Measurements from ENCODE around the gene SLC16A10. TPM values are rescaled to one million over a fixed set of nuclear protein-coding genes. Genes with fewer than 3 reads are reported as not detected.
"Not testable (repeated sequence)": the region's sequence is repeated elsewhere in the genome, so short reads cannot be mapped to it uniquely, and the experiment has no call there.

SLC16A10 gene
- total RNA-seq, 1 donor from 2014 or later, result 0.02 TPM

GRCh38 chr6:111088668-111089003 is 1.3 kb downstream of the SLC16A10 start:
- DNase-seq (ENCODE audit: low spot score), result no peak
- Mint-ChIP-seq H3K27ac (ENCODE audit: unreplicated experiment) (no peak overlapping the region), H3K9me3 (ENCODE audit: low read depth) (no peaks in the 10 kb centered on the region), H3K4me1 (ENCODE audit: low read depth) (peaks cover 13% of the 10 kb centered on the region), H3K27me3 (ENCODE audit: low read depth) (peaks cover 49% of the 10 kb centered on the region), H3K36me3 (ENCODE audit: low read depth) (peaks cover 1% of the 10 kb centered on the region), H3K4me3 (ENCODE audit: unreplicated experiment) (peak overlapping the region; percentile 60)
- TF ChIP-seq, protein P1, sequence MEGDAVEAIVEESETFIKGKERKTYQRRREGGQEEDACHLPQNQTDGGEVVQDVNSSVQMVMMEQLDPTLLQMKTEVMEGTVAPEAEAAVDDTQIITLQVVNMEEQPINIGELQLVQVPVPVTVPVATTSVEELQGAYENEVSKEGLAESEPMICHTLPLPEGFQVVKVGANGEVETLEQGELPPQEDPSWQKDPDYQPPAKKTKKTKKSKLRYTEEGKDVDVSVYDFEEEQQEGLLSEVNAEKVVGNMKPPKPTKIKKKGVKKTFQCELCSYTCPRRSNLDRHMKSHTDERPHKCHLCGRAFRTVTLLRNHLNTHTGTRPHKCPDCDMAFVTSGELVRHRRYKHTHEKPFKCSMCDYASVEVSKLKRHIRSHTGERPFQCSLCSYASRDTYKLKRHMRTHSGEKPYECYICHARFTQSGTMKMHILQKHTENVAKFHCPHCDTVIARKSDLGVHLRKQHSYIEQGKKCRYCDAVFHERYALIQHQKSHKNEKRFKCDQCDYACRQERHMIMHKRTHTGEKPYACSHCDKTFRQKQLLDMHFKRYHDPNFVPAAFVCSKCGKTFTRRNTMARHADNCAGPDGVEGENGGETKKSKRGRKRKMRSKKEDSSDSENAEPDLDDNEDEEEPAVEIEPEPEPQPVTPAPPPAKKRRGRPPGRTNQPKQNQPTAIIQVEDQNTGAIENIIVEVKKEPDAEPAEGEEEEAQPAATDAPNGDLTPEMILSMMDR (IDR thresholded peaks at IDR 0.05), result no peak

- H3K4me1 Mint-ChIP-seq (ENCODE audit: low read depth), result peaks cover 13% of the 10 kb centered on the region
- no peak overlapping the region for H3K4me3 Mint-ChIP-seq (ENCODE audit: unreplicated experiment)
- DNase-seq (ENCODE audit: low spot score), result no peak
- H3K27me3 Mint-ChIP-seq (ENCODE audit: low read depth), result peaks cover 60% of the 10 kb centered on the region
- peaks cover 1% of the 10 kb centered on the region for H3K36me3 Mint-ChIP-seq (ENCODE audit: low read depth)
- H3K9me3 Mint-ChIP-seq (ENCODE audit: low read depth), result no peaks in the 10 kb centered on the region
- TF ChIP-seq, protein P1 (IDR thresholded peaks at IDR 0.05), result no peak
- H3K27ac Mint-ChIP-seq (ENCODE audit: unreplicated experiment), result no peak overlapping the region
Measured at GRCh38 chr6:111090766-111091165, 3.5 kb downstream of the SLC16A10 start.

- Mint-ChIP-seq H3K4me3 (ENCODE audit: unreplicated experiment) (no peak overlapping the region), H3K27me3 (ENCODE audit: low read depth) (peaks cover 54% of the 10 kb centered on the region), H3K4me1 (ENCODE audit: low read depth) (peaks cover 9% of the 10 kb centered on the region), H3K27ac (ENCODE audit: unreplicated experiment) (no peak overlapping the region), H3K9me3 (ENCODE audit: low read depth) (no peaks in the 10 kb centered on the region), H3K36me3 (ENCODE audit: low read depth) (no peaks in the 10 kb centered on the region)
- no peak for DNase-seq (ENCODE audit: low spot score)
- TF ChIP-seq, protein P1 (IDR thresholded peaks at IDR 0.05), result no peak
Measured at GRCh38 chr6:111091987-111092386, 4.7 kb downstream of the SLC16A10 start.

- H3K36me3 Mint-ChIP-seq (ENCODE audit: low read depth); H3K4me3 Mint-ChIP-seq (ENCODE audit: unreplicated experiment); H3K4me1 Mint-ChIP-seq (ENCODE audit: low read depth); H3K9me3 Mint-ChIP-seq (ENCODE audit: low read depth); H3K27ac Mint-ChIP-seq (ENCODE audit: unreplicated experiment); DNase-seq (ENCODE audit: low spot score): not testable (repeated sequence)
- H3K27me3 Mint-ChIP-seq (ENCODE audit: low read depth), result peaks cover 43% of the 10 kb centered on the region
Measured at GRCh38 chr6:111095488-111095887, 8.2 kb downstream of the SLC16A10 start.

DNA sequence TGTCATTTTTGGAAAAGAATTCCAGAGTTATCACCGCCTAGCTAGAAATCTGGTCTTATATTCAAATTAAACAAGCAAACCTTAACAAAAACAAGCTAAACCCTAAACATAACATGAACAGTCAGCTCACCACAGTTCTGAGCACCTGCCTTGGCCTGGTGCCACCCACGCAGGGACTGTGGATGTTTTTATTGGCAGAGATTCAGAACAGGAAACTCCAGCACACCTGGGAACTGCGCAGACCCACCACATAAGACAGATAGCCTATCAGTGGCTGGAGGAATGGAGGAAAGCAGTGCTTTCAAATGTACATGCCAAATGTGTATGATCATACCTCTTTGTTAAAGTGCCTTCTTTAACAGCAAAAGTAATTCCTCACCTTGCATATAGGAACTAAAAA is 8.9 kb downstream of the SLC16A10 start:
- no peaks in the 10 kb centered on the region for H3K9me3 Mint-ChIP-seq (ENCODE audit: low read depth)
- no peak overlapping the region for H3K27ac Mint-ChIP-seq (ENCODE audit: unreplicated experiment)
- H3K4me1 Mint-ChIP-seq (ENCODE audit: low read depth), result no peaks in the 10 kb centered on the region
- TF ChIP-seq, protein P1 (IDR thresholded peaks at IDR 0.05), result no peak
- H3K36me3 Mint-ChIP-seq (ENCODE audit: low read depth), result no peaks in the 10 kb centered on the region
- DNase-seq (ENCODE audit: low spot score), result no peak
- peaks cover 37% of the 10 kb centered on the region for H3K27me3 Mint-ChIP-seq (ENCODE audit: low read depth)
- no peak overlapping the region for H3K4me3 Mint-ChIP-seq (ENCODE audit: unreplicated experiment)

- no peak for DNase-seq (ENCODE audit: low spot score)
- Mint-ChIP-seq H3K27ac (ENCODE audit: unreplicated experiment) (no peak overlapping the region), H3K36me3 (ENCODE audit: low read depth) (no peaks in the 10 kb centered on the region), H3K9me3 (ENCODE audit: low read depth) (no peaks in the 10 kb centered on the region), H3K4me3 (ENCODE audit: unreplicated experiment) (no peak overlapping the region), H3K27me3 (ENCODE audit: low read depth) (peaks cover 29% of the 10 kb centered on the region), H3K4me1 (ENCODE audit: low read depth) (no peaks in the 10 kb centered on the region)
- TF ChIP-seq, protein P1 (IDR thresholded peaks at IDR 0.05), result no peak
Measured at GRCh38 chr6:111098597-111098996, 11.3 kb downstream of the SLC16A10 start.

Data from chondrocyte (in vitro differentiated cells).